Lung (tissue), 12 donors: ENCODE data around the gene PLEKHN1. TPM values are rescaled to one million over a fixed set of nuclear protein-coding genes. Genes with fewer than 3 reads are reported as not detected.

Experiments
- ATAC-seq: fragments of 200-7000 bp; cut with Tn5 transposase; one replicate; pipeline ENCODE4 v1.9.1; 2020; ENCODE audit warnings: moderate number of reproducible peaks; ENCODE audit not compliant: insufficient read depth, low FRiP score
- DNase-seq, 3 donors: peaks; one replicate each; pipeline ENCODE4 v3.0.0-alpha.2; 2013 to 2017
- H3K27ac ChIP-seq, 2 donors: one replicate each; pipeline ENCODE4 v1.5.1; 2013; ENCODE audit warnings: mild to moderate bottlenecking in 2 of 2, moderate library complexity in 2 of 2, control low read depth in 1 of 2, inconsistent platforms in 1 of 2, low read depth in 1 of 2, low read length in 1 of 2
- H3K27me3 ChIP-seq, 3 donors: one replicate each; pipeline ENCODE4 v1.5.1; 2013; ENCODE audit warnings: low read length in 2 of 3; ENCODE audit not compliant: control insufficient read depth in 3 of 3, insufficient read depth in 3 of 3
- H3K36me3 ChIP-seq, 4 donors: one replicate each; pipeline ENCODE4 v1.5.1; 2013; ENCODE audit warnings: low read length in 4 of 4, mild to moderate bottlenecking in 1 of 4, moderate library complexity in 1 of 4; ENCODE audit not compliant: control insufficient read depth in 4 of 4, insufficient read depth in 4 of 4
- H3K4me1 ChIP-seq, 5 donors: one replicate each; pipeline ENCODE4 v1.5.1; 2013; ENCODE audit warnings: low read length in 5 of 5, mild to moderate bottlenecking in 2 of 5, moderate library complexity in 1 of 5; ENCODE audit not compliant: control insufficient read depth in 5 of 5, insufficient read depth in 5 of 5
- H3K4me3 ChIP-seq: one replicate; pipeline ENCODE4 v1.5.1; 2013; ENCODE audit warnings: mild to moderate bottlenecking, control low read depth, moderate library complexity
- H3K9ac ChIP-seq, 2 donors: one replicate each; pipeline ENCODE4 v1.5.1; 2013; ENCODE audit warnings: low read length in 2 of 2, control low read depth in 1 of 2; ENCODE audit not compliant: insufficient read depth in 1 of 2
- H3K9me3 ChIP-seq, 4 donors: one replicate each; pipeline ENCODE4 v1.5.1; 2013; ENCODE audit warnings: low read length in 3 of 4, mild to moderate bottlenecking in 1 of 4, moderate library complexity in 1 of 4; ENCODE audit not compliant: control insufficient read depth in 4 of 4, insufficient read depth in 3 of 4
- CTCF ChIP-seq: IDR thresholded peaks from 2 replicates; pipeline ENCODE4 v1.5.1; 2012; ENCODE audit warnings: mild to moderate bottlenecking; ENCODE audit errors: control extremely low read depth, extremely low read depth
- WGBS, 2 donors: extraction: QIAGEN DNeasy Blood & Tissue Kit; methylation state at CpG; one replicate each; pipeline ENCODE4 v1.1.7; 2013; 5-methylcytosine and 5-hydroxymethylcytosine counted together
- polyA plus RNA-seq, 2 donors: library from polyadenylated mRNA; stranded (reverse); fragments of 200-250 nt; gene quantifications; one replicate each; pipeline ENCODE4 v1.2.1, GENCODE V29; 2013
- total RNA-seq, 2 donors: library from RNA; depleted of rRNA in 1 of 2; stranded (reverse); fragments of >200 nt in 1 of 2; gene quantifications; one replicate each; pipeline ENCODE4 v1.2.1, GENCODE V29; 2014 to 2021
- donor health status: control.
- donor health status: control.
- donor health status: Bipolar disorder and iron deficiency.
- donor health status: healthy.
- donor health status: DM: yes; HTN: yes; CAD: no.

The PLEKHN1 gene
- total and polyA plus RNA-seq, 4 donors = 2.0 to 5.1 (median 2.4) TPM

- Histone ChIP-seq H3K9ac (no peak overlapping the region), H3K27me3 (peaks cover 0 to 12% (median 0%) of the 10 kb centered on the region in 3 donors), H3K4me3 (no peak overlapping the region), H3K4me1 (peaks cover 0 to 16% (median 7%) of the 10 kb centered on the region in 5 donors), H3K9me3 (peaks cover 0 to 6% (median 1%) of the 10 kb centered on the region in 4 donors), H3K36me3 (no peaks in the 10 kb centered on the region), H3K27ac (no peak overlapping the region)
- ATAC-seq = no peak
- no peak for TF ChIP-seq CTCF
- DNase-seq = no peak
- 64 to 67% methylated on average over 17 to 24 of the region's 24 CpGs for WGBS, 2 donors
Observed at GRCh38 chr1:996851-997712, 30.8 kb downstream of the PLEKHN1 start.

- no peak for ATAC-seq
- H3K9me3 ChIP-seq = peaks cover 0 to 5% (median under 1%) of the 10 kb centered on the region in 4 donors
- H3K27ac ChIP-seq = no peak overlapping the region
- peaks cover 0 to 12% (median 0%) of the 10 kb centered on the region in 3 donors for H3K27me3 ChIP-seq
- DNase-seq = no peak
- no peak overlapping the region for H3K9ac ChIP-seq
- H3K36me3 ChIP-seq = no peaks in the 10 kb centered on the region
- 52 to 80% methylated on average over 3 of the region's 3 CpGs for WGBS, 2 donors
- no peak for TF ChIP-seq CTCF
- H3K4me1 ChIP-seq = peaks cover 0 to 16% (median 7%) of the 10 kb centered on the region in 5 donors
- H3K4me3 ChIP-seq = no peak overlapping the region
Observed at GRCh38 chr1:997713-997992, 31.4 kb downstream of the PLEKHN1 start.

GRCh38 chr1:997993-998744, 31.9 kb downstream of the PLEKHN1 start:
- peak overlapping the region; percentile 5 for H3K4me3 ChIP-seq
- no peak overlapping the region for H3K27ac ChIP-seq
- H3K27me3 ChIP-seq = peaks cover 0 to 12% (median 0%) of the 10 kb centered on the region in 3 donors
- peaks cover 0 to 16% (median 7%) of the 10 kb centered on the region in 5 donors for H3K4me1 ChIP-seq
- H3K9ac ChIP-seq = no peak overlapping the region
- no peaks in the 10 kb centered on the region for H3K36me3 ChIP-seq
- no peaks in the 10 kb centered on the region for H3K9me3 ChIP-seq
- ATAC-seq = no peak
- peak in 2 of 3 donors; percentile 30 to 46 for DNase-seq
- TF ChIP-seq CTCF = no peak
- WGBS, 2 donors = 14 to 37% methylated on average over 58 to 75 of the region's 75 CpGs
